Renal cortical epithelial cell (primary cell): ENCODE measurements around the gene AGBL3. TPM values are rescaled to one million over a fixed set of nuclear protein-coding genes. Genes with fewer than 3 reads are reported as not detected.
"Not testable (repeated sequence)": the region's sequence is repeated elsewhere in the genome, so short reads cannot be mapped to it uniquely, and the experiment has no call there.

Experiments used
- DNase-seq: peaks from one replicate; pipeline ENCODE4 v3.0.0-alpha.2; 2011; ENCODE audit warnings: low read depth
- total RNA-seq: library from RNA; depleted of rRNA; stranded (reverse); fragments of >200 nt; gene quantifications from 2 replicates; pipeline ENCODE4 v1.2.3, GENCODE V29; 2014

AGBL3 gene
- total RNA-seq, 1 donor from 2014 or later = 3.6 TPM

- DNase-seq = no peak
Measured at GRCh38 chr7:135076882-135077281, 90.6 kb downstream of the AGBL3 start.

- no peak for DNase-seq
Measured at GRCh38 chr7:135077642-135078041, 91.3 kb downstream of the AGBL3 start.

GRCh38 chr7:135078051-135078450, 91.7 kb downstream of the AGBL3 start:
- DNase-seq = no peak

- no peak for DNase-seq
Measured at GRCh38 chr7:135079068-135079467, 92.8 kb downstream of the AGBL3 start.

- DNase-seq = no peak
Measured at GRCh38 chr7:135083005-135083404, 96.7 kb downstream of the AGBL3 start.

- no peak for DNase-seq
Measured at GRCh38 chr7:135088566-135088965, 102.3 kb downstream of the AGBL3 start.

GRCh38 chr7:135091717-135092116, 105.4 kb downstream of the AGBL3 start:
- DNase-seq = no peak

- no peak for DNase-seq
Measured at GRCh38 chr7:135094472-135095237, 108.3 kb downstream of the AGBL3 start.

- no peak for DNase-seq
Measured at GRCh38 chr7:135095450-135095849, 109.1 kb downstream of the AGBL3 start.

- no peak for DNase-seq
Measured at GRCh38 chr7:135098391-135098790, 112.1 kb downstream of the AGBL3 start.

- peak; percentile 42 for DNase-seq
Measured at GRCh38 chr7:135100856-135101255, 114.5 kb downstream of the AGBL3 start.

- DNase-seq = no peak
Measured at GRCh38 chr7:135102372-135102771, 116.1 kb downstream of the AGBL3 start.

- no peak for DNase-seq
Measured at GRCh38 chr7:135109562-135109961, 123.3 kb downstream of the AGBL3 start.

- no peak for DNase-seq
Measured at GRCh38 chr7:135109976-135110375, 123.7 kb downstream of the AGBL3 start.

GRCh38 chr7:135111379-135111778, 125.1 kb downstream of the AGBL3 start:
- DNase-seq = no peak

- DNase-seq = no peak
Measured at GRCh38 chr7:135114622-135115021, 128.3 kb downstream of the AGBL3 start.

GRCh38 chr7:135117096-135117495, 130.8 kb downstream of the AGBL3 start:
- no peak for DNase-seq

- no peak for DNase-seq
Measured at GRCh38 chr7:135121868-135122267, 135.6 kb downstream of the AGBL3 start.

- not testable (repeated sequence) for DNase-seq
Measured at GRCh38 chr7:135124631-135125030, 138.3 kb downstream of the AGBL3 start.

GRCh38 chr7:135128931-135129330, 142.6 kb downstream of the AGBL3 start:
- DNase-seq = no peak

GRCh38 chr7:135129579-135129978, 143.3 kb downstream of the AGBL3 start:
- DNase-seq = no peak

GRCh38 chr7:135143885-135144668, 157.8 kb downstream of the AGBL3 start:
- peak; percentile 54 for DNase-seq

GRCh38 chr7:135147341-135147898, 161.1 kb downstream of the AGBL3 start:
- peak; percentile 78 for DNase-seq
